OCI-LY3 (cell line): ENCODE results near the gene ARL13A.
"Not testable (repeated sequence)": the region's sequence is repeated elsewhere in the genome, so short reads cannot be mapped to it uniquely, and the experiment has no call there.

Source experiments
- H2AFZ ChIP-seq: fragments of 200-600, 300-600 bp; shearing (Covaris generic); 2 replicates; pipeline ENCODE4 v1.6.0; 2014; ENCODE audit warnings: antibody characterized with exemption, low read depth, low read length
- H3K27ac ChIP-seq: fragments of 200-600, 300-600 bp; sonication (generic); 2 replicates; pipeline ENCODE4 v1.5.1; 2014; ENCODE audit warnings: mild to moderate bottlenecking, low read length, moderate library complexity, mixed read lengths
- H3K27me3 ChIP-seq: fragments of 200-600, 300-600 bp; sonication (generic); 2 replicates; pipeline ENCODE4 v1.6.1; 2014; ENCODE audit warnings: low read depth, low read length, mixed read lengths
- H3K36me3 ChIP-seq: fragments of 200-600, 300-600 bp; sonication (generic); replicated peaks from 2 replicates; pipeline ENCODE3; 2014; ENCODE audit warnings: low read depth, low read length, mixed read lengths
- H3K4me1 ChIP-seq: fragments of 300-600, 200-600 bp; sonication (generic); 2 replicates; pipeline ENCODE4 v1.6.1; 2014; ENCODE audit warnings: low read length, mixed read lengths
- H3K4me2 ChIP-seq: fragments of 200-600, 300-600 bp; sonication (generic); 2 replicates; pipeline ENCODE4 v1.6.1; 2014; ENCODE audit warnings: low read length, mixed read lengths
- H3K4me3 ChIP-seq: fragments of 300-600, 200-600 bp; sonication (generic); 2 replicates; pipeline ENCODE4 v1.5.1; 2014; ENCODE audit warnings: antibody characterized with exemption, mild to moderate bottlenecking, low read length, moderate library complexity
- H3K79me2 ChIP-seq: fragments of 300-600, 200-600 bp; shearing (Covaris generic); 2 replicates; pipeline ENCODE4 v1.6.1; 2014; ENCODE audit warnings: mild to moderate bottlenecking, low read length, mixed read lengths
- H3K9ac ChIP-seq: fragments of 300-600, 200-600 bp; shearing (Covaris generic); 2 replicates; pipeline ENCODE4 v1.6.0; 2014; ENCODE audit warnings: mild to moderate bottlenecking, low read length, moderate library complexity
- H3K9me3 ChIP-seq: fragments of 200-600, 300-600 bp; shearing (Covaris generic); 2 replicates; pipeline ENCODE4 v1.6.1; 2014; ENCODE audit warnings: low read length, mixed read lengths; ENCODE audit not compliant: insufficient read depth
- H4K20me1 ChIP-seq: fragments of 200-600, 300-600 bp; sonication (generic); 2 replicates; pipeline ENCODE4 v1.6.1; 2016; ENCODE audit warnings: low read length, mixed read lengths; ENCODE audit not compliant: insufficient read depth
- CTCF ChIP-seq: fragments of 200-600, 300-600 bp; sonication (generic); IDR thresholded peaks from 2 replicates; pipeline ENCODE4 v1.5.1; 2014; ENCODE audit warnings: antibody characterized with exemption, low read length, low read depth
- EZH2phosphoT487 ChIP-seq: fragments of 200-600 bp; shearing (Covaris generic); IDR thresholded peaks from 2 replicates; pipeline ENCODE4 v1.6.1; 2018; ENCODE audit warnings: antibody characterized with exemption, mixed run types, low read depth

Gene ARL13A

GRCh38 chrX:100999451-100999850 lies 29.9 kb downstream of the ARL13A start:
- peaks cover 3% of the 10 kb centered on the region for H3K36me3 ChIP-seq
- no peak overlapping the region for H3K4me3 ChIP-seq
- no peak overlapping the region for H2AFZ ChIP-seq
- no peaks in the 10 kb centered on the region for H3K9me3 ChIP-seq
- no peaks in the 10 kb centered on the region for H3K27me3 ChIP-seq
- H3K4me2 ChIP-seq = no peak overlapping the region
- TF ChIP-seq CTCF = no peak
- TF ChIP-seq EZH2phosphoT487 = no peak
- no peaks in the 10 kb centered on the region for H3K4me1 ChIP-seq
- no peak overlapping the region for H3K27ac ChIP-seq
- H3K9ac ChIP-seq = no peak overlapping the region
- no peaks in the 10 kb centered on the region for H4K20me1 ChIP-seq
- no peaks in the 10 kb centered on the region for H3K79me2 ChIP-seq

- Histone ChIP-seq H3K4me2 (no peak overlapping the region), H3K27me3 (no peaks in the 10 kb centered on the region), H3K9me3 (no peaks in the 10 kb centered on the region), H3K27ac (no peak overlapping the region), H3K4me1 (no peaks in the 10 kb centered on the region), H3K36me3 (peaks cover 12% of the 10 kb centered on the region), H3K4me3 (no peak overlapping the region), H3K9ac (no peak overlapping the region), H3K79me2 (no peaks in the 10 kb centered on the region), H4K20me1 (no peaks in the 10 kb centered on the region), H2AFZ (no peak overlapping the region)
- TF ChIP-seq EZH2phosphoT487 = no peak
- TF ChIP-seq CTCF = no peak
Observed at GRCh38 chrX:101009090-101009489, 39.6 kb downstream of the ARL13A start.

GRCh38 chrX:101012031-101012430 lies 42.5 kb downstream of the ARL13A start:
- not testable (repeated sequence) for H3K9ac ChIP-seq, H4K20me1 ChIP-seq, H3K9me3 ChIP-seq, H3K27ac ChIP-seq, H3K27me3 ChIP-seq, H2AFZ ChIP-seq, H3K4me3 ChIP-seq, H3K4me1 ChIP-seq, H3K4me2 ChIP-seq, H3K79me2 ChIP-seq
- H3K36me3 ChIP-seq = peaks cover 17% of the 10 kb centered on the region

GRCh38 chrX:101022020-101022419 lies 52.5 kb downstream of the ARL13A start:
- H3K27ac ChIP-seq = no peak overlapping the region
- no peak overlapping the region for H3K4me3 ChIP-seq
- H3K36me3 ChIP-seq = peaks cover 20% of the 10 kb centered on the region
- H4K20me1 ChIP-seq = no peaks in the 10 kb centered on the region
- no peak overlapping the region for H2AFZ ChIP-seq
- no peaks in the 10 kb centered on the region for H3K9me3 ChIP-seq
- no peak overlapping the region for H3K4me2 ChIP-seq
- H3K4me1 ChIP-seq = no peaks in the 10 kb centered on the region
- no peaks in the 10 kb centered on the region for H3K79me2 ChIP-seq
- H3K9ac ChIP-seq = no peak overlapping the region
- H3K27me3 ChIP-seq = no peaks in the 10 kb centered on the region
- TF ChIP-seq EZH2phosphoT487 = no peak
- TF ChIP-seq CTCF = no peak

GRCh38 chrX:101025126-101025525 lies 55.6 kb downstream of the ARL13A start:
- Histone ChIP-seq H3K79me2 (no peaks in the 10 kb centered on the region), H3K4me1 (no peaks in the 10 kb centered on the region), H3K36me3 (peaks cover 7% of the 10 kb centered on the region), H3K9me3 (no peaks in the 10 kb centered on the region), H3K9ac (no peak overlapping the region), H2AFZ (no peak overlapping the region), H3K4me3 (no peak overlapping the region), H3K27ac (no peak overlapping the region), H4K20me1 (no peaks in the 10 kb centered on the region), H3K27me3 (no peaks in the 10 kb centered on the region), H3K4me2 (no peak overlapping the region)
- no peak for TF ChIP-seq EZH2phosphoT487
- TF ChIP-seq CTCF = no peak
